ENCODE data around the gene PLCG1.

- no peak for TF ChIP-seq RAD21 (IDR thresholded peaks at IDR 0.05)
- no peak for TF ChIP-seq EGR1 (IDR thresholded peaks at IDR 0.05; ENCODE audit: low read depth in 2 of 2)
- TF ChIP-seq MAX (IDR thresholded peaks at IDR 0.05) = no peak
- no peak for TF ChIP-seq CTCF (IDR thresholded peaks at IDR 0.05; ENCODE audit: low read depth, low read length, missing input control)
- no peak for TF ChIP-seq GABPA (IDR thresholded peaks at IDR 0.05 in 1 of 2, conservative IDR thresholded peaks at IDR 0.05 in 1 of 2)
- no peak for TF ChIP-seq REST (IDR thresholded peaks at IDR 0.05)
- TF ChIP-seq YY1 (IDR thresholded peaks at IDR 0.05) = no peak
- no peak for TF ChIP-seq HNF4G (IDR thresholded peaks at IDR 0.05)
Measured at GRCh38 chr20:41166201-41167117, 29.1 kb downstream of the PLCG1 start.

Measured in liver (tissue), 3 donors.